Stimulated activated CD4-positive, alpha-beta T cell treated with anti-CD3 and anti-CD28 coated beads, Interleukin-4, amount 100 ng/mL, for 1 hour (primary cell): ENCODE data around the gene DNAJC5.
"Not testable (repeated sequence)": the region's sequence is repeated elsewhere in the genome, so short reads cannot be mapped to it uniquely, and the experiment has no call there.

Source experiments
- DNase-seq: peaks from one replicate; pipeline ENCODE4 v3.0.0-alpha.2; 2020

Gene DNAJC5

GRCh38 chr20:63915471-63915870 is 20.5 kb downstream of the DNAJC5 start:
- DNase-seq, result no peak

- DNase-seq, result not testable (repeated sequence)
Measured at GRCh38 chr20:63916371-63916939, 21.5 kb downstream of the DNAJC5 start.

DNA sequence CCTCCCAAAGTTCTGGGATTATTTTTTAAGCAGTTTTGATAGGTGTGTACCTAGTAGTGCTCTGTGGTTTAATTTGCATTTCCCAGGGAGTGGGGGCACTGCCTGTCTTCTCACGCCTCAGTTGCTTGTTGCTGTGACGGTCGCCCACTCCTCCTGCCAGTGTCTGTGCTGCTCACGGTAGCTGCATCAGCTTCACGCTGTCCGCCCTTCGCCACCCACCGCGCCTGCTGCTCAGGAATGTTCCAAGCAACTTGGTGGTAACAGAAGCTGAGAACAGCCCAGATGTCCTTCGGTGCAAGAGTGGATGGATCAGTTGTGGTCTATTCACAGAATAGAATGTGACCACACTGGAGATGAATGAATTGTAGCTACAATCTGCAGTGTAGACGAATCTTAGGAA is 22.9 kb downstream of the DNAJC5 start:
- no peak for DNase-seq

- DNase-seq, result no peak
Measured at GRCh38 chr20:63919130-63919529, 24.2 kb downstream of the DNAJC5 start.

GRCh38 chr20:63920226-63920625 is 25.3 kb downstream of the DNAJC5 start:
- no peak for DNase-seq

GRCh38 chr20:63923651-63924050 is 28.7 kb downstream of the DNAJC5 start:
- DNase-seq, result no peak

DNA sequence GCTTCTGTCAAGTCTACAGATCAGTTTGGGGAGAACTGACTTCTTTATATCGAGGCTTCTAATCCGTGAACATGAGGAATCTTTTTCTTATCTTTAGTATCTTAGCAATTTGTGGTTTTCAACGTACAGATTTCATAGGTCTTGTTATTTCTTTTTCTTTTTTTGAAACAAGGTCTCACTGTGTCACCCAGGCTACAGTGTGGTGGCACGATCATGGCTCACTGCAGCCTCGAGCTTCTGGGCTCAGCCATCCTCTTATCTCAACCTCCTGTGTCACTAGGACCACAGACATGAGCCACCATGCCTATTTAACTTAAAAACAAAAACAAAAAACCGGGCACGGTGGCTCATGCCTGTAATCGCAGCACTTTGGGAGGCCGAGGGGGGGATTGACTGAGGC is 29.3 kb downstream of the DNAJC5 start:
- no peak for DNase-seq

- DNase-seq, result no peak
Measured at GRCh38 chr20:63926298-63926697, 31.4 kb downstream of the DNAJC5 start.

GRCh38 chr20:63929071-63929470 is 34.1 kb downstream of the DNAJC5 start:
- no peak for DNase-seq

- not testable (repeated sequence) for DNase-seq
Measured at GRCh38 chr20:63929473-63929883, 34.6 kb downstream of the DNAJC5 start.

DNA sequence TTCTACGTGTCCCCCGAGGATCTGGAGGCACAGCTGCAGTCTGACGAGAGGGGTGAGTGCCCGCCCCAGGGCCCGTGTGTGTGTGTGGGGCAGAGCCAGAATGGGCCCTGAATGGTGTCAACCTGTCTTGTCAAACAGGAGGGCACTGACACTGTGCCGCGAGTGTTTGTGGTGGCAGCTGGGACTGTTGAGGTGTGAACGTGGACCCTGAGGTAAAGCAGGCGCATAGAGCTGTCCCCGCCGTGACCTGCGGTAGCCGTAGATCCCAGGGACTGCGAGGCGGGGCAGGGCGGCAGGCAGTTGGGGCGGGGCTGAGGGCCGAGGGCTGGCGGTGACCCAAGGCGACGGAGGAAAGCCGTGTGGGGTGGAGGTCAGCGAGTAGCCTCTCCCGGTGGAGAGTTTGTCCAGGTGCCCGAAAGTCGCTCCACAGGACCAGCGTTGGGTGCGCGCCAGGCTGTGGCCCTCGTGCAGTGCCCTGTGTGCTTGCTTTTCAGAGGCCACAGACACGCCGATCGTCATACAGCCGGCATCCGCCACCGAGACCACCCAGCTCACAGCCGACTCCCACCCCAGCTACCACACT is 36.1 kb downstream of the DNAJC5 start:
- DNase-seq, result no peak

DNA sequence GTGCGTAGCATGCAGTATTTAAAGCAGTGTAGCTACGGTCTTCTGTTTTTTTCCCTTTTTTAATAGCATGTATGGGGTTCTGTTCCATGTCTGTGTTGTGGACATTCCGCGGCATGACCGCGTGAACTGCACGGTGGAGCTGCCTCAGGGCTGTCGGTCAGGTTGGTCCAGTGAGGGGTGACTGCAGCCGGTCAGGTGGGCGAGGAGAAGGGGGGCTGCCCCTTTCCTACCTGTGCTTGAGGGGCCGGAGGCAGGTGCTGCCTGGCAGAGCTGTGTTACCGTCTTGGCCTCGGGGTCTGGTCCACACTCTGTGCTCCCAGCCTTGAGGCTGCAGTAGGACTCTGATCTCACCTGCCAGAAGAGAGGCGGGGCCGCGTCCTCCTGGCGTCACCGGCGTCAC is 36.8 kb downstream of the DNAJC5 start:
- DNase-seq, result no peak

DNA sequence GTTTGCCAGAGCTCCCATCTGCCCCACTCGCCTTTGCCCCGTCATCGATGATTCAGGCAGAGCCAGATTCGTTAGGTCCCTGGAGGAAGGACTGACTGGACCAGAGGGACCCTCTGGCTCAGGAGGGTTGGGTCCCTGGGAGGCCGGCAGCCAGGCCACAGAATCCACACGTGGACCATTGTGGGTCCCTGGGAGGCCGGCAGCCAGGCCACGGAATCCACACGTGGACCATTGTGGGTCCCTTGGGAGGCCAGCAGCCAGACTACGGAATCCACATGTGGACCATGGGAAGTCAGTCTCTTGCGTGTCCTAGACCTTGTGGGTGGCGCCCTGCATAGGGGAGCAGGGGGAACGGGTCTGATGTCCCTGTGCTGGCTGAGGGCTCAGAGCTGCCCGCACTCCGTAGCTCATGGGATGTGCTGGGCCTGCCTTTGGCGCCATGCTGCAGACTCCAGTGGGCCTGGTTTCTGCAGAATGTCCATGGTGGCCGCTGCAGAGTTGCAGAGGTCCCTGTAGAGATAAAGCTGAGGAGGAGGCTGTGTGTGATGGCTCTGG is 37.8 kb downstream of the DNAJC5 start:
- DNase-seq, result no peak

DNA sequence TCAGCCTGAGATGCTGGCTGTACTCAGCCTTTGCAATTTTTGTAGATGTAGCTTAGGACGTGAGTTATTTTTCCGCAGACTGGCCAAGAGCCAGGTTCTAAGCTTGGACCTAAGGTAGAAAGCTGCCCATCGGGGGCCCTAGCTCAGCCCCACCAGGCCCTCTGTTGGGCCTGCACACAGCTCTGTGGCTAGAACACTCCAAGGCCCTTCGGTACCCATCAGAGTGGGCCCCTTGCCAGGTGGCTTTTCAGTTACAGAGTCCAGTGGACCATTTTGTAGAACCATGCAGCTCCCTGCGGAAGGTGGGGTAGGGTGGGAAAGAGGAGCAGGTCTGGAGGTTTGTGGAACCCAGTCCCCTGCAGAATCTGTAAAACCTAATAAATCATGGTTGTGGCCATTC is 38.7 kb downstream of the DNAJC5 start:
- no peak for DNase-seq

DNA sequence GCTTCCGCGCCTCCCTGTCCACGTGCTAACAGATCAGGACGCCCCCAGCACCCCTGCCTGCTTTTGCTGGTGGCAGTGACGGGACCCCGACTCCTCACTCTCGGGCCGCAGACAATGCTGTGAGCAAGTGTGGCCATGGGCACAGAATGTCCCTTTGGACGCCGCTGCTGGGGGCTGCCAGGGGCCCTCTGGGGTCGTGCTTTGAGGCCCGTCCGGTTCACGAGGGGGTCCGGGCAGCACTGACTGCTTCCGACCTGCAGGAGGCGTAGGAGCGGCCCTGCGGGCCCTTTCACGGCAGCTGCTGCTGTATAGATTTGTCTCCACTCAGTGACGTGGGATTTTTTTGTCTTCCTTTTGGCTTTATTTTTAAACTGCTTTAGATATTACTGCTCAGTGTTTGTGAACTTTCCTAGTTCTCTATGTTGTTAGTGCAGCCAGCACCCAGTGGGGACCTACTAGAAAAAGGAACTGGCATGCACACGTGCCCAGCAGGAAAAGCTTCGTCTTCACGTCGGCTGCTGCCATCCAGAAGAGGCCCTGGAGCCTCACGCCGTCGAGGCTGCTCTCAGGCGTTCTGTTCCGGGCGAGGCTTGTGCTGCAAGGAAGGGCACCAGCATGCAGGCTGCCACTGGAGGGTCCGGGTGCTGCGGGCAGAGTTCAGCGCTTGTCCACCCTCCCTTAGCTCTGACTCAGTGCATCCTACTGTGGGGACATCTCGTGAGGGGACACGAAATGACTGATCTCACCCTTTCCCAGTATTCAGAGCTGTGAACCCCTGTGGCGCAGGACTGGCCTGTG is 39.5 kb downstream of the DNAJC5 start:
- DNase-seq, result no peak

DNA sequence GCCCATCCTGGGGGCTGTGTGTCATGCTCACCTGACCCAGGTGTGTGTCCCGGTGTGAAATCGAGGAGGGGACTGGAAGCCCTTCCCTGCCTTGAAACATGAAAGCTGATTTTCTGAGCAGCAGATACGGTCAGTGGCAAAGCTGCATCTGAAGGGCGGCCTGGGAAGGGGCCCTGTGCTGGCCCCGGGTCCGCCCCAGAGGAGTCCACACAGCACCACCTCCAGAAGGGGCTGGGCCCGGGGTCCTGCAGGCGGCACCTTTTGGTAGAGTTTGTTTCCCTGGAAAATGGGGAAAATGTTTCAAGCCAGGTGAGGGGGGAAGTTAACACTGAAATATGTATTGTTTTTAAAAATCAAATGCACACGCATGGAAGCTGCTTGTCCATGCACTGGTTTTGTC is 40.5 kb downstream of the DNAJC5 start:
- no peak for DNase-seq

DNA sequence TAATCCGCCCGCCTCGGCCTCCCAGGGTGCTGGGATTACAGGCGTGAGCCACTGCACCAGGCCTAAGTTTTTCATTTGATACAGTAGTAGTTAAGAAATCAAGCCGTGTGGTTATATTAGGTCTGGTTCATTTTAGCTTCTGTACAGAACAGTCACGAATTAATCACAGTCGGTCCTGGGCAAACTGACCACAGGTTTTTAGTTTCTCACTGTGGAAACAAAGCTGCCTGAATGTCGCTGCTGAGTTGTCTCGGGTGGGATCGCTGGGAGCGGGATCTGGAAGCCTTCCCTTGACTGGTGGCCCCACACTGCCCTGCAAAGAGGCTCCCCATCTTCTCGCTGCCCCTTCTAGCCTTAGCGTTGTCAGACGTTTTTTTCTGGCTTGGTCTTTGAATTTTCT is 42.7 kb downstream of the DNAJC5 start:
- no peak for DNase-seq

- DNase-seq, result no peak
Measured at GRCh38 chr20:63939061-63939935, 44.4 kb downstream of the DNAJC5 start.

DNA sequence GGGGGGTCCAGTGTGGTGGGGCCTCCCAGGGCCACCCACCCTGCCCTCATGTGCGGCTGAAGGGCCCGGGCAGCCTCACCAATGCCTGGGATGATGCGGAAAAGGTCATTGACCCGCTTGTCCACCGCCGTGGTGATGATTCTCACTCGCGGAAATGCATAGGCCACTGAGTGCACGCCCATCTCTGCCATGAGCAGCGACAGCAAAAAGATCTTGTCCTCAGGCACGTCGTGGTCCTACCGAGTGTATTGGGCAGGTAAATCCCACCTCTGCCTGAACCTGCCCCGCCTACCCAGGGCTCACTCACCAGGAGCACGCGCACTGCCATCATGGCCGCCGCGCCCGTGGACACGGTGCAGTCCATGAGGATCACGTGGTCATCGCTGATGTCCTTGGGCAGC is 45.1 kb downstream of the DNAJC5 start:
- DNase-seq, result no peak

- DNase-seq, result no peak
Measured at GRCh38 chr20:63940472-63941266, 45.7 kb downstream of the DNAJC5 start.

- peak; percentile 51 for DNase-seq
Measured at GRCh38 chr20:63941282-63942081, 46.6 kb downstream of the DNAJC5 start.
